Measurements from ENCODE around the gene ROBO2. TPM values are rescaled to one million over a fixed set of nuclear protein-coding genes. Genes with fewer than 3 reads are reported as not detected.

Gene ROBO2
- total RNA-seq, 2 donors from 2014 or later, result 2.5 to 2.9 TPM

GRCh38 chr3:77553240-77553639 lies 513.3 kb downstream of the ROBO2 start:
- H3K27ac ChIP-seq (ENCODE audit: low read depth, low read length), result no peak overlapping the region
- H3K4me1 ChIP-seq (ENCODE audit: control insufficient read depth, insufficient read depth, low read length), result no peaks in the 10 kb centered on the region
- H3K27me3 ChIP-seq (ENCODE audit: control insufficient read depth, insufficient read depth, low read length, poor library complexity, severe bottlenecking), result no peaks in the 10 kb centered on the region
- DNase-seq, result no peak
- Mint-ChIP-seq H3K4me1 (no peaks in the 10 kb centered on the region), H3K36me3 (ENCODE audit: low read depth) (no peaks in the 10 kb centered on the region), H3K27ac (no peak overlapping the region), H3K9me3 (no peaks in the 10 kb centered on the region), H3K27me3 (ENCODE audit: insufficient read depth) (no peaks in the 10 kb centered on the region), H3K4me3 (no peak overlapping the region)
- TF ChIP-seq CTCF (conservative IDR thresholded peaks at IDR 0.05), result no peak
- H3K4me3 ChIP-seq (ENCODE audit: low read length), result no peak overlapping the region
- H3K9ac ChIP-seq (ENCODE audit: extremely low read depth, low read length, poor library complexity, severe bottlenecking), result no peak overlapping the region
- H3K36me3 ChIP-seq (ENCODE audit: control insufficient read depth, insufficient read depth, low read length), result no peaks in the 10 kb centered on the region
- 90% methylated on average over 1 of the region's 1 CpG; no CpG with 5 or more reads in 1 of the 2 experiments for WGBS, 2 experiments (ENCODE audit: insufficient coverage in 1 of 2, insufficient read length in 1 of 2)
- H3K9me3 ChIP-seq (ENCODE audit: control insufficient read depth, low read length), result no peaks in the 10 kb centered on the region

- Histone ChIP-seq H3K9ac (ENCODE audit: extremely low read depth, low read length, poor library complexity, severe bottlenecking) (no peak overlapping the region), H3K36me3 (ENCODE audit: control insufficient read depth, insufficient read depth, low read length) (no peaks in the 10 kb centered on the region), H3K27ac (ENCODE audit: low read depth, low read length) (no peak overlapping the region), H3K9me3 (ENCODE audit: control insufficient read depth, low read length) (no peaks in the 10 kb centered on the region), H3K4me3 (ENCODE audit: low read length) (no peak overlapping the region), H3K27me3 (ENCODE audit: control insufficient read depth, insufficient read depth, low read length, poor library complexity, severe bottlenecking) (no peaks in the 10 kb centered on the region), H3K4me1 (ENCODE audit: control insufficient read depth, insufficient read depth, low read length) (no peaks in the 10 kb centered on the region)
- Mint-ChIP-seq H3K9me3 (no peaks in the 10 kb centered on the region), H3K4me3 (no peak overlapping the region), H3K27me3 (ENCODE audit: insufficient read depth) (no peaks in the 10 kb centered on the region), H3K27ac (no peak overlapping the region), H3K4me1 (no peaks in the 10 kb centered on the region), H3K36me3 (ENCODE audit: low read depth) (no peaks in the 10 kb centered on the region)
- 90 to 92% methylated on average over 2 of the region's 2 CpGs for WGBS, 2 experiments (ENCODE audit: insufficient coverage in 1 of 2, insufficient read length in 1 of 2)
- TF ChIP-seq CTCF (conservative IDR thresholded peaks at IDR 0.05), result no peak
- no peak for DNase-seq
Measured at GRCh38 chr3:77562089-77562488, 522.2 kb downstream of the ROBO2 start.

GRCh38 chr3:77563012-77563411 lies 523.1 kb downstream of the ROBO2 start:
- DNase-seq, result no peak
- Mint-ChIP-seq H3K9me3 (no peaks in the 10 kb centered on the region), H3K4me3 (no peak overlapping the region), H3K27me3 (ENCODE audit: insufficient read depth) (no peaks in the 10 kb centered on the region), H3K36me3 (ENCODE audit: low read depth) (no peaks in the 10 kb centered on the region), H3K4me1 (no peaks in the 10 kb centered on the region), H3K27ac (no peak overlapping the region)
- Histone ChIP-seq H3K9ac (ENCODE audit: extremely low read depth, low read length, poor library complexity, severe bottlenecking) (no peak overlapping the region), H3K4me1 (ENCODE audit: control insufficient read depth, insufficient read depth, low read length) (no peaks in the 10 kb centered on the region), H3K36me3 (ENCODE audit: control insufficient read depth, insufficient read depth, low read length) (no peaks in the 10 kb centered on the region), H3K4me3 (ENCODE audit: low read length) (no peak overlapping the region), H3K9me3 (ENCODE audit: control insufficient read depth, low read length) (no peaks in the 10 kb centered on the region), H3K27ac (ENCODE audit: low read depth, low read length) (no peak overlapping the region), H3K27me3 (ENCODE audit: control insufficient read depth, insufficient read depth, low read length, poor library complexity, severe bottlenecking) (no peaks in the 10 kb centered on the region)
- WGBS, 2 experiments (ENCODE audit: insufficient coverage in 1 of 2, insufficient read length in 1 of 2), result 86 to 100% methylated on average over 1 of the region's 1 CpG
- TF ChIP-seq CTCF (conservative IDR thresholded peaks at IDR 0.05), result peak; percentile 51
